ENCODE results near the gene ARFIP1.

ARFIP1 gene

GRCh38 chr4:152819026-152819645 is 39.4 kb downstream of the ARFIP1 start:
- H3K4me3 ChIP-seq (ENCODE audit: low read depth, low read length), result no peak overlapping the region
- TF ChIP-seq CTCF (IDR thresholded peaks at IDR 0.05; ENCODE audit: low read depth, low read length, missing control alignments), result no peak
- DNase-seq (ENCODE audit: low read depth), result no peak

- no peak overlapping the region for H3K4me3 ChIP-seq (ENCODE audit: low read depth, low read length)
- TF ChIP-seq CTCF (IDR thresholded peaks at IDR 0.05; ENCODE audit: low read depth, low read length, missing control alignments), result no peak
- DNase-seq (ENCODE audit: low read depth), result no peak
Observed at GRCh38 chr4:152820073-152820472, 40.3 kb downstream of the ARFIP1 start.

GRCh38 chr4:152822323-152822722 is 42.6 kb downstream of the ARFIP1 start:
- DNase-seq (ENCODE audit: low read depth), result no peak
- H3K4me3 ChIP-seq (ENCODE audit: low read depth, low read length), result no peak overlapping the region
- TF ChIP-seq CTCF (IDR thresholded peaks at IDR 0.05; ENCODE audit: low read depth, low read length, missing control alignments), result no peak

- H3K4me3 ChIP-seq (ENCODE audit: low read depth, low read length), result no peak overlapping the region
- no peak for DNase-seq (ENCODE audit: low read depth)
- TF ChIP-seq CTCF (IDR thresholded peaks at IDR 0.05; ENCODE audit: low read depth, low read length, missing control alignments), result no peak
Observed at GRCh38 chr4:152824561-152824960, 44.8 kb downstream of the ARFIP1 start.

GRCh38 chr4:152825336-152825735 is 45.6 kb downstream of the ARFIP1 start:
- no peak for DNase-seq (ENCODE audit: low read depth)
- H3K4me3 ChIP-seq (ENCODE audit: low read depth, low read length), result no peak overlapping the region
- TF ChIP-seq CTCF (IDR thresholded peaks at IDR 0.05; ENCODE audit: low read depth, low read length, missing control alignments), result no peak

GRCh38 chr4:152828122-152828521 is 48.4 kb downstream of the ARFIP1 start:
- DNase-seq (ENCODE audit: low read depth), result no peak
- no peak overlapping the region for H3K4me3 ChIP-seq (ENCODE audit: low read depth, low read length)
- TF ChIP-seq CTCF (IDR thresholded peaks at IDR 0.05; ENCODE audit: low read depth, low read length, missing control alignments), result no peak

- TF ChIP-seq CTCF (IDR thresholded peaks at IDR 0.05; ENCODE audit: low read depth, low read length, missing control alignments), result no peak
- H3K4me3 ChIP-seq (ENCODE audit: low read depth, low read length), result no peak overlapping the region
- DNase-seq (ENCODE audit: low read depth), result no peak
Observed at GRCh38 chr4:152831416-152831815, 51.7 kb downstream of the ARFIP1 start.
